IMR-90 (cell line): ENCODE data around the gene USP5.

Experiments used
- POLR2A ChIP-seq: IDR thresholded peaks from 2 replicates; pipeline ENCODE4 v1.6.1; 2012; ENCODE audit warnings: mild to moderate bottlenecking, low read depth, low read length
- RAD21 ChIP-seq: IDR thresholded peaks from 2 replicates; pipeline ENCODE4 v1.6.1; 2012; ENCODE audit warnings: low read length, improper control_type of control experiment
- TF ChIP-seq, protein P1 (sequence below): conservative IDR thresholded peaks from 2 replicates; pipeline ENCODE4 v1.5.1; 2012; ENCODE audit warnings: mild to moderate bottlenecking, low read depth, low read length, improper control_type of control experiment

DNA sequence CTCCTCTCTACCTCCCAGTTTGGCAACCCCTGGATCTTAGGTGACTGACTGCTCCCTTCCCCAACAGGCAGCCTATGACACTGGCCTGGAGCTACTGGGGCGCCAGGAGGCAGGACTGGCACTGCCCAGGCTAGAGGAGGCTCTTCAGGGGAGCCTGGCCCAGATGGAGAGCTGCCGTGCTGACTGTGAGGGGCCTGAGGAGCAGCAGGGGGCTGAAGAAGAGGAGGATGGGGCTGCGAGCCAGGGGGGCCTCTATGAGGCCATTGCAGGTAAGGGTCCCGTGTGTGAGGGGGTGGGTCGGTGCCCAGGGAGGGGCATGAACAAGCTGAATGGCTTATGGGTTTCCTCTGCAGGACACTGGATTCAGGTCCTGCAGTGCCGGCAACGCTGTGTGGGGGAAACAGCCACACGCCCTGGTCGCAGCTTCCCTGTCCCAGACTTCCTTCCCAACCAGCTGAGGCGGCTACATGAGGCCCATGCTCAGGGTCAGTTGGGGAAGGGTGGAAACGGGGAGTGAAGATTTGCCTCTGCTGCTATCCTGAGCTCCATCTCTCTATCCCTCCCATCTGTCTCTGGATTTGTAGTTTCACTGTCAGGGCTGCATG, 21.6 kb upstream of the USP5 start:
- no peak for TF ChIP-seq RAD21
- no peak for TF ChIP-seq POLR2A
- TF ChIP-seq, protein P1, sequence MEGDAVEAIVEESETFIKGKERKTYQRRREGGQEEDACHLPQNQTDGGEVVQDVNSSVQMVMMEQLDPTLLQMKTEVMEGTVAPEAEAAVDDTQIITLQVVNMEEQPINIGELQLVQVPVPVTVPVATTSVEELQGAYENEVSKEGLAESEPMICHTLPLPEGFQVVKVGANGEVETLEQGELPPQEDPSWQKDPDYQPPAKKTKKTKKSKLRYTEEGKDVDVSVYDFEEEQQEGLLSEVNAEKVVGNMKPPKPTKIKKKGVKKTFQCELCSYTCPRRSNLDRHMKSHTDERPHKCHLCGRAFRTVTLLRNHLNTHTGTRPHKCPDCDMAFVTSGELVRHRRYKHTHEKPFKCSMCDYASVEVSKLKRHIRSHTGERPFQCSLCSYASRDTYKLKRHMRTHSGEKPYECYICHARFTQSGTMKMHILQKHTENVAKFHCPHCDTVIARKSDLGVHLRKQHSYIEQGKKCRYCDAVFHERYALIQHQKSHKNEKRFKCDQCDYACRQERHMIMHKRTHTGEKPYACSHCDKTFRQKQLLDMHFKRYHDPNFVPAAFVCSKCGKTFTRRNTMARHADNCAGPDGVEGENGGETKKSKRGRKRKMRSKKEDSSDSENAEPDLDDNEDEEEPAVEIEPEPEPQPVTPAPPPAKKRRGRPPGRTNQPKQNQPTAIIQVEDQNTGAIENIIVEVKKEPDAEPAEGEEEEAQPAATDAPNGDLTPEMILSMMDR = no peak
